T-helper 22 cell (primary cell): ENCODE results near the gene SLC22A23.

Source experiments
- DNase-seq: peaks from one replicate; pipeline ENCODE4 v3.0.0-alpha.2; 2020; ENCODE audit warnings: low read depth

The SLC22A23 gene

GRCh38 chr6:3283241-3283640, 173.6 kb downstream of the SLC22A23 start:
- no peak for DNase-seq

GRCh38 chr6:3282476-3283236, 174.2 kb downstream of the SLC22A23 start:
- no peak for DNase-seq

GRCh38 chr6:3281631-3282475, 175.0 kb downstream of the SLC22A23 start:
- no peak for DNase-seq

- DNase-seq, result no peak
These were observed 175.9 kb downstream of the SLC22A23 start for GRCh38 chr6:3280866-3281465.

- DNase-seq, result no peak
These were observed 176.8 kb downstream of the SLC22A23 start for GRCh38 chr6:3280091-3280490.

GRCh38 chr6:3278691-3279090, 178.2 kb downstream of the SLC22A23 start:
- DNase-seq, result no peak

GRCh38 chr6:3277851-3278416, 178.9 kb downstream of the SLC22A23 start:
- no peak for DNase-seq

GRCh38 chr6:3277251-3277650, 179.6 kb downstream of the SLC22A23 start:
- DNase-seq, result no peak

- DNase-seq, result no peak
These were observed 180.4 kb downstream of the SLC22A23 start for GRCh38 chr6:3276174-3277167.

GRCh38 chr6:3273707-3274521, 182.9 kb downstream of the SLC22A23 start:
- no peak for DNase-seq

GRCh38 chr6:3272911-3273547, 183.8 kb downstream of the SLC22A23 start:
- no peak for DNase-seq

GRCh38 chr6:3271756-3272155, 185.1 kb downstream of the SLC22A23 start:
- no peak for DNase-seq

- no peak for DNase-seq
These were observed 186.6 kb downstream of the SLC22A23 start for GRCh38 chr6:3270258-3270657.

- no peak for DNase-seq
These were observed 187.4 kb downstream of the SLC22A23 start for GRCh38 chr6:3269281-3269975.

- DNase-seq, result no peak
These were observed 188.2 kb downstream of the SLC22A23 start for GRCh38 chr6:3268680-3269079.

GRCh38 chr6:3267162-3267561, 189.7 kb downstream of the SLC22A23 start:
- no peak for DNase-seq

GRCh38 chr6:3266170-3266569, 190.7 kb downstream of the SLC22A23 start:
- DNase-seq, result no peak

- DNase-seq, result no peak
These were observed 191.2 kb downstream of the SLC22A23 start for GRCh38 chr6:3265671-3266070.

GRCh38 chr6:3264356-3264755, 192.5 kb downstream of the SLC22A23 start:
- no peak for DNase-seq
